Progenitor cell of endocrine pancreas (in vitro differentiated cells): ENCODE results near the gene PROCA1. TPM values are rescaled to one million over a fixed set of nuclear protein-coding genes. Genes with fewer than 3 reads are reported as not detected.

ENCODE experiments used
- DNase-seq: peaks from one replicate; pipeline ENCODE4 v3.0.0; 2021; ENCODE audit warnings: low spot score; ENCODE audit not compliant: unreplicated experiment
- H3K27ac Mint-ChIP-seq: 2 replicates; pipeline ENCODE4 v1.8.0; 2021; ENCODE audit warnings: mild to moderate bottlenecking, moderate library complexity, mixed read lengths
- H3K27me3 Mint-ChIP-seq: 2 replicates; pipeline ENCODE4 v1.8.0; 2021; ENCODE audit warnings: mixed read lengths
- H3K36me3 Mint-ChIP-seq: 2 replicates; pipeline ENCODE4 v1.8.0; 2022; ENCODE audit warnings: mixed read lengths; ENCODE audit not compliant: insufficient read depth
- H3K4me1 Mint-ChIP-seq: 2 replicates; pipeline ENCODE4 v1.8.0; 2021; ENCODE audit warnings: low read depth, mixed read lengths
- H3K4me3 Mint-ChIP-seq: 2 replicates; pipeline ENCODE4 v1.8.0; 2021; ENCODE audit warnings: low read depth, mild to moderate bottlenecking, moderate library complexity, mixed read lengths
- H3K9me3 Mint-ChIP-seq: 2 replicates; pipeline ENCODE4 v1.8.0; 2021; ENCODE audit warnings: low read depth, mixed read lengths
- CTCF ChIP-seq: fragments of 200-600 bp; sonication (generic); IDR thresholded peaks from one replicate; pipeline ENCODE4 v1.5.0; 2021; ENCODE audit warnings: antibody characterized with exemption, mild to moderate bottlenecking; ENCODE audit not compliant: unreplicated experiment
- total RNA-seq: library from RNA; stranded (reverse); gene quantifications from 2 replicates; pipeline ENCODE4 v1.2.1, GENCODE V29; 2021

Gene PROCA1
- total RNA-seq, 1 donor from 2014 or later: 16.3 TPM

DNA sequence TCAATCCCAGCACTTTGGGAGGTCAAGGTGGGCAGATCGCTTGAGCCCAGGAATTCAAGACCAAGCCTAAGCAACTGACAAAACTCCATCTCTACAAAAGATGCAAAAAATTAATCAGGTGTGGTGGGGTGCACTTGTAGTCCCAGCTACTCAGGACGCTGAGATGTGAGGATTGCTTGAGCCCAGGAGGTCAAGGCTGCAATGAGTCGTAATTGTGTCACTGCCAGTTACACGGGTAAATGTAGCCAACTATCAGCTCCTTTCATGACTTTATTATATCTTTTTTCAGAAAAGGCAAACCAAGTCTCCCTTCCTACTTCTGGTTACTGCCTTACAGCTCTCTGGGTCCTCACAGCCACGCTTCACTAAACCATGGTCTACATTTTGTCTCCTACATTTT is 53.9 kb downstream of the PROCA1 start:
- Mint-ChIP-seq H3K27me3 (no peaks in the 10 kb centered on the region), H3K9me3 (peaks cover 4% of the 10 kb centered on the region), H3K36me3 (peaks cover 29% of the 10 kb centered on the region), H3K4me1 (peaks cover 10% of the 10 kb centered on the region), H3K4me3 (no peak overlapping the region), H3K27ac (no peak overlapping the region)
- TF ChIP-seq CTCF: no peak
- DNase-seq: no peak

DNA sequence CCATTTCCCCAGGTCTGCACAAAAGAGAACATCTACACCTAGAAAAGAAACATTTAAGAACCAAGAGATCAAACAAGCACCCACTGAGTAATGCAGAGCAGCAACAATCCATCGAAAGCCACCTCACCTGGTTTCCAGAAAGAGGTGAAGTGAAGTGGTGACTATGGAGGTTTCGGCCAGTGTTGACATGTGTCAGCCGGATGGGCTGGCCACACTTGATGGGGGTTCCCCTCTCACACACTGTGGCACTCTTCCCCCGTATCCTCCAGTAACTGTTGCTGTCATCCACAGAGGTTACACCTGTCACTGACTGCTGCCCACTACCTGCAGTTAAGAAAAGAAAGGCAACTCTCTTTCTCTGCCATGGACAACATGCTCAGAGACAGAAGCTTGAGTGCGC is 56.5 kb downstream of the PROCA1 start:
- Mint-ChIP-seq H3K27ac (no peak overlapping the region), H3K9me3 (no peaks in the 10 kb centered on the region), H3K36me3 (peaks cover 27% of the 10 kb centered on the region), H3K27me3 (no peaks in the 10 kb centered on the region), H3K4me1 (no peaks in the 10 kb centered on the region), H3K4me3 (no peak overlapping the region)
- DNase-seq: no peak
- no peak for TF ChIP-seq CTCF

Other genes with a start within 250 kb of the PROCA1 start
- gene SLC13A2, start 238.2 kb downstream of the PROCA1 start, total RNA-seq: 0.29 and 0.31 TPM in 2 replicates
- 0.07 TPM in 1 of 2 replicates, not detected in the other for gene FOXN1, start 205.5 kb downstream of the PROCA1 start, total RNA-seq
- gene UNC119, start 159.3 kb downstream of the PROCA1 start, total RNA-seq: 41.3 and 46.7 TPM in 2 replicates
- 65.0 and 68.2 TPM in 2 replicates for gene PIGS, start 140.4 kb downstream of the PROCA1 start, total RNA-seq
- 4.8 and 5.6 TPM in 2 replicates for gene ALDOC, start 135.0 kb downstream of the PROCA1 start, total RNA-seq
- 69.4 and 77.8 TPM in 2 replicates for gene SPAG5, start 112.9 kb downstream of the PROCA1 start, total RNA-seq
- gene RSKR, start 97.7 kb downstream of the PROCA1 start, total RNA-seq: 35.5 and 36.7 TPM in 2 replicates
- gene BLTP2, start 66.7 kb downstream of the PROCA1 start, total RNA-seq: 182 and 190 TPM in 2 replicates
- 53.3 and 57.9 TPM in 2 replicates for gene SDF2, start 50.0 kb downstream of the PROCA1 start, total RNA-seq
- gene SUPT6H, start 49.7 kb downstream of the PROCA1 start, total RNA-seq: 80.0 and 88.0 TPM in 2 replicates
- 147 and 150 TPM in 2 replicates for gene RAB34, start 6.0 kb upstream of the PROCA1 start, total RNA-seq
- gene RPL23A, start 8.1 kb upstream of the PROCA1 start, total RNA-seq: 1,486 and 1,562 TPM in 2 replicates
- 14.0 and 15.5 TPM in 2 replicates for gene TLCD1, start 14.3 kb upstream of the PROCA1 start, total RNA-seq
- 15.4 and 16.8 TPM in 2 replicates for gene NEK8, start 16.9 kb upstream of the PROCA1 start, total RNA-seq
- gene TRAF4, start 32.1 kb upstream of the PROCA1 start, total RNA-seq: 254 and 260 TPM in 2 replicates
- 48.9 and 58.7 TPM in 2 replicates for gene FAM222B, start 130.9 kb upstream of the PROCA1 start, total RNA-seq
- gene ERAL1, start 143.1 kb upstream of the PROCA1 start, total RNA-seq: 49.2 and 49.7 TPM in 2 replicates
- 125 and 131 TPM in 2 replicates for gene FLOT2, start 185.8 kb upstream of the PROCA1 start, total RNA-seq
- gene DHRS13, start 191.2 kb upstream of the PROCA1 start, total RNA-seq: 22.4 and 25.9 TPM in 2 replicates
- gene PHF12, start 239.6 kb upstream of the PROCA1 start, total RNA-seq: 70.4 and 71.8 TPM in 2 replicates